T-helper 2 cell treated with Interferon-gamma antibody and Interleukin-4, amounts not matched to agents 5 μg/mL and 100 μg/mL, for 36 hours (primary cell): ENCODE results near the gene FGF14.

Experiments
- DNase-seq: peaks from one replicate; pipeline ENCODE4 v3.0.0; 2021; ENCODE audit warnings: low spot score
- H3K27ac Mint-ChIP-seq: one replicate; pipeline ENCODE4 v1.8.0; 2021; ENCODE audit warnings: mild to moderate bottlenecking, mixed read lengths
- H3K27me3 Mint-ChIP-seq: one replicate; pipeline ENCODE4 v1.8.0; 2021; ENCODE audit warnings: low read depth, mixed read lengths
- H3K36me3 Mint-ChIP-seq: one replicate; pipeline ENCODE4 v1.8.0; 2021; ENCODE audit warnings: low read depth, mixed read lengths
- H3K4me1 Mint-ChIP-seq: one replicate; pipeline ENCODE4 v1.8.0; 2021; ENCODE audit warnings: low read depth, mixed read lengths
- H3K4me3 Mint-ChIP-seq: one replicate; pipeline ENCODE4 v1.8.0; 2022; ENCODE audit warnings: mild to moderate bottlenecking, moderate library complexity, mixed read lengths
- H3K9me3 Mint-ChIP-seq: one replicate; pipeline ENCODE4 v1.8.0; 2021; ENCODE audit warnings: mixed read lengths

FGF14 gene

DNA sequence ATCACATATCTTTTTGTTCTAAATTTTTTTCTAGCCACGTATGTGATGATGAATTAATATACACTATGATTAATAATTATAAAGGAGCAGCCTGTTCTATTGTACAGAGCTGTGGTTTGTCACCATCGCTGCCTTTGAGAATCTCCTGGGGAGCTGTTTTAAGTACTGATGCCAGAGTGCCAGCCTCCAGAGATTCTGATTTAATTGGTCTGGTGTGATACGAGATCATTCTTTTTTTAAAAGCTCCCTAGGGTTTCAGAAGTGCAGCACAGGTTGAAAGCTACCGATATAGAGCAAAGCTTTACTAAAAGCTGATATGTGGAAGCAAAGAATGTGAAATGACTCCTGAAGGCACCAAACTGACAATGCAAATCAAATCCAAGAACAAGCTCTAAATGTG, 634.7 kb downstream of the FGF14 start:
- H3K27me3 Mint-ChIP-seq = no peaks in the 10 kb centered on the region
- no peaks in the 10 kb centered on the region for H3K9me3 Mint-ChIP-seq
- no peak for DNase-seq
- H3K27ac Mint-ChIP-seq = no peak overlapping the region
- no peaks in the 10 kb centered on the region for H3K36me3 Mint-ChIP-seq
- H3K4me1 Mint-ChIP-seq = no peaks in the 10 kb centered on the region
- H3K4me3 Mint-ChIP-seq = no peak overlapping the region

DNA sequence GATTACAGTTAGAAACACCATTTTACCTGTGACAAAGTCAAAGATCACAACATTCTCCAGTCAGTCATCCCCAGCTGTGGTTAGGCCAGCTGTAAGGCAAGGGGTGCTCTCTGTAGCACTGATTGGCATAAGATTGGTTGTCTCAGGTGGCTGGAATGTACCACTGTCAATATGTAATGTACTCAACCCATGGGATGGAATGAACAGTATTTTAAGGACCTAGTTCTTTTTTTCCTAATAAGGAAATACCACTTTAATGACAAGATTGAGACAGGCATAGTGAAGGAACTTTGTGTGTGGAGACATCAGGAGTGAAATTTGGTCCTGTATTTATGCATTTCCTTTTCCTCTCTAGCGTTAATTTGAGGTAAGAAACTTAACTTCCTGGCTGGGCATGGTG, 638.7 kb downstream of the FGF14 start:
- H3K27ac Mint-ChIP-seq = no peak overlapping the region
- H3K27me3 Mint-ChIP-seq = no peaks in the 10 kb centered on the region
- no peak for DNase-seq
- no peaks in the 10 kb centered on the region for H3K9me3 Mint-ChIP-seq
- no peaks in the 10 kb centered on the region for H3K36me3 Mint-ChIP-seq
- no peaks in the 10 kb centered on the region for H3K4me1 Mint-ChIP-seq
- no peak overlapping the region for H3K4me3 Mint-ChIP-seq

DNA sequence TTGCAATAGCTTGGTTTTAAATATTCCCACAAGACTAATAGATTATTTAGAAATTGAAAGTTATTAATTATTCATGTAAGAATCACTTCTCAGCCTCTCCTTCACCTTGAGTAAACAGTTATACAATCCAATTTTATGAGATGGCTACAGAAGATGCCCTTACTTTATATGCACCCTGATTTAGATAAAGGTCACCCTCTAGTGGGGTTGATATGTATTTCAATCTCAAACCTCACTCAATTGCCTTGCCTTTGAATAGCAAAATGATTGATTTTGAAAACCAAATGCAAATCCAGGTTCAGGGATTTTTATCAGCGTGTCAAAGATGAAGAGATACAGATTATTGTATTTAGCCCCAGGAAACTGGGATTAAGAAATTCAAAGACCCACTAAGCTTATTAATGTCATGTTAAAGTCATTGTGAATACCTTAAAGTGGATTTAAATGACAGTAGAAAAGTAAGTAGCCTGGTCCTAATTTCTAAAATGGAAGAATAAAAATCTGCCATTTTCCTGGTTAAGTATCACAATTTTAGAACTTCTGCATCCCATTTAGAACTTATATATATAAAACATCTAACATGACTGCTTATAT, 644.3 kb downstream of the FGF14 start:
- no peak overlapping the region for H3K27ac Mint-ChIP-seq
- no peaks in the 10 kb centered on the region for H3K9me3 Mint-ChIP-seq
- no peaks in the 10 kb centered on the region for H3K36me3 Mint-ChIP-seq
- no peaks in the 10 kb centered on the region for H3K27me3 Mint-ChIP-seq
- H3K4me1 Mint-ChIP-seq = no peaks in the 10 kb centered on the region
- no peak overlapping the region for H3K4me3 Mint-ChIP-seq
- DNase-seq = no peak

DNA sequence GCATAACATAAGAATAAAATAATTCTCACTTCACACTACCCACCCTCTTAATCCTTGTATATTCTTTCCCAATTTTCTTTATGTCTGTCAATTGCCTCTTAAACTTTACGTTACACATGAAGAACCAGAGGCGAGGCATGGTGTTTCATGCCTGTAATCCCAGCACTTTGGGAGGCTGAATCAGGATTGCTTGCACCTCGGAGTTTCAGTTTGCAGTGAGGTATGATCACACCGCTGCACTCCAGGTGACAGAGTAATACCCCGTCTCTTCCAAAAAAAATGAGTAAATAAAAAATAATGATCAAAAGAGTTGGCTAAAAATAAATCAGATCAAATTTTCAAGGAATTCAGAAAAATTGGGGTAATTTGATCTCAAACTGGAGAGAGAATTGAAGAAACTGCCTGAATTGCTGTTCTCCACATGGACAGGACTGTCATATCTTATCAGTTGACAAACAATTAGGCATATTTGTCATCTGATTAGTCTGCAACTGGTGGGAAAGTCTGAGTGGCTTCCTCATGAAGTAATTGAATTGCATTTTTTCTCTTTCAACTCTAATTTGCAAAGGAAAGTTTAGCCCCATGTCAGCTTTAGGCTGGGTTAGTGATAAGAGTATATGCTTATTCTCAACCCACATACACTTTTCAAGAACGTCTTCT, 646.5 kb downstream of the FGF14 start:
- no peaks in the 10 kb centered on the region for H3K4me1 Mint-ChIP-seq
- H3K27ac Mint-ChIP-seq = no peak overlapping the region
- H3K9me3 Mint-ChIP-seq = no peaks in the 10 kb centered on the region
- no peaks in the 10 kb centered on the region for H3K27me3 Mint-ChIP-seq
- no peak overlapping the region for H3K4me3 Mint-ChIP-seq
- DNase-seq = no peak
- H3K36me3 Mint-ChIP-seq = no peaks in the 10 kb centered on the region

DNA sequence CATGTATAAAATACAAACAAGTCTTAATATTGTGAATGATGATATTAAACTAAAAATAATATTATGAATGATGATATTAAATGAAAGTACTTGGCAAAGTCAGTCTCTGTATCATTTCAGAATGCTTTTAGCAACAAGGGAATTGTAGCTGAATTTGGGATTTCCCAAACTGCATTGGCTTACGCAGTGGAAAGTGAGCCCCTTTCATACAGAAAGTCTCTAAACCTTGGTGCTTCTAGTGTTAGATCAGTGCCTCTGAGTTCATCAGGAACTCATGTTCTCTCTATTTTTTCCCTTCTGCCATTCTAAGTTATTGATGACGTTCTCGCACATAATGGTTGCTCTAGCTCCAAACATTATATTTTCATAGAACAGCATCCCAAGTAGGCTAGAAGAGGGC, 649.4 kb downstream of the FGF14 start:
- H3K4me3 Mint-ChIP-seq = no peak overlapping the region
- no peak for DNase-seq
- H3K27me3 Mint-ChIP-seq = no peaks in the 10 kb centered on the region
- H3K27ac Mint-ChIP-seq = no peak overlapping the region
- H3K9me3 Mint-ChIP-seq = no peaks in the 10 kb centered on the region
- no peaks in the 10 kb centered on the region for H3K36me3 Mint-ChIP-seq
- no peaks in the 10 kb centered on the region for H3K4me1 Mint-ChIP-seq

DNA sequence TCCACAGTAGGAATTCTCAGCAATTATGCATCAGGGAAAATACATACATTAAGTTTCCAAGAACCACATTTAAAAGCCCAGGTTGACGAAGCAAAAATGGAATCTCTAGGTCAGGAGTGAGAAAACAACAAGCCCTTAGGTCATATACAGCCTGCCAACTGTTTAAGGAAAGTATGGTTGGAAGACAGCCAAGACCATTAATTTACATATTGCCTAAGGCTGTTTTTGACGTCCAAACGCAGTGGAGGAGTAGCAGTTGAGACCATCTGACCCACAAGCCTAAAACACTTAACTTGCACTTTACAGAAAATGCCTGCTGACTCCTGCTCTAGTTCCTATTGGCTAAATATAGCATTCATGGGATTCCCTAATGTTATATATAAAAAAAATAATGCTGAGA, 650.4 kb downstream of the FGF14 start:
- Mint-ChIP-seq H3K27ac (no peak overlapping the region), H3K27me3 (no peaks in the 10 kb centered on the region), H3K9me3 (no peaks in the 10 kb centered on the region)

DNA sequence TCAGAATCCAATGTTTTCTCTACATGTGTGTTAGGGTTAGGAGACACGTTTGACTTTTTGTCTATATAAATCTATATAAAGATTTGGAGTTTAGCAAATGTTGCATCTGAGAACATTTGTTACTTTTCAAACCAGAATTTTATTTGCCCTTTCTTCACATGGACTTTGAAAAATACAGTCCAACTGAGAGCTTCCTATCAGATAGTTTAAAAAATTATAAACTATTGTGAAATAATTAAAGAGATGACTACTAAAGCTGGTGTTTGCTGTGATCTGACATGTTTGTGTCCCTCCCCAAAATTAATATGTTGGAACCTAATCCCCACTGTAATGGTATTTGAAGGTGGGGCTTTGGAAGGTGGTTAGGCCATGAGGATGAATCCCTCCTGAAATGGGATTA, 652.3 kb downstream of the FGF14 start:
- no peaks in the 10 kb centered on the region for H3K9me3 Mint-ChIP-seq
- H3K36me3 Mint-ChIP-seq = no peaks in the 10 kb centered on the region
- no peaks in the 10 kb centered on the region for H3K4me1 Mint-ChIP-seq
- no peaks in the 10 kb centered on the region for H3K27me3 Mint-ChIP-seq
- H3K27ac Mint-ChIP-seq = no peak overlapping the region
- H3K4me3 Mint-ChIP-seq = no peak overlapping the region
- no peak for DNase-seq

More for the DNA sequence above, 650.4 kb downstream of the FGF14 start:
- Mint-ChIP-seq H3K36me3 (no peaks in the 10 kb centered on the region), H3K4me3 (no peak overlapping the region), H3K4me1 (no peaks in the 10 kb centered on the region)
- DNase-seq = no peak

DNA sequence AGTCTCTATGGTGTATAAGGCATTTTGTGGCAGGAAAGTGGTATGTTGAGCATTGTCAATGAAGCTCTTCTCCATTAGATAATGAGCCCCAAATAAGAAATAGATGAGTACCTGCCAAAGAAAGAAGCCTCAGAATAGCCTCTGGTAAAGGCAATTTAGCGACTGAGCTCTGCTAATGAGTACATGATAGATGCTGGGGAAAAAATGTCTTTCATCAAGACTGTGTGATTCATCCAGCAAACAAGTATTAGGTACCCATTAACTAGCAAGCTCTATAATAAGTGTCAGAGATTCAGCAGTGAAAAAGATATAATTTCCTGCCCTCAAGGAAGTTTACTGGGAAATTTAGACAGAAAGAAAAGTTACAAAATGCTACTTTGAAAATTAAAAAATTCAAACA, 654.8 kb downstream of the FGF14 start:
- Mint-ChIP-seq H3K36me3 (no peaks in the 10 kb centered on the region), H3K4me1 (no peaks in the 10 kb centered on the region), H3K27ac (no peak overlapping the region), H3K4me3 (no peak overlapping the region), H3K27me3 (no peaks in the 10 kb centered on the region), H3K9me3 (no peaks in the 10 kb centered on the region)
- no peak for DNase-seq

DNA sequence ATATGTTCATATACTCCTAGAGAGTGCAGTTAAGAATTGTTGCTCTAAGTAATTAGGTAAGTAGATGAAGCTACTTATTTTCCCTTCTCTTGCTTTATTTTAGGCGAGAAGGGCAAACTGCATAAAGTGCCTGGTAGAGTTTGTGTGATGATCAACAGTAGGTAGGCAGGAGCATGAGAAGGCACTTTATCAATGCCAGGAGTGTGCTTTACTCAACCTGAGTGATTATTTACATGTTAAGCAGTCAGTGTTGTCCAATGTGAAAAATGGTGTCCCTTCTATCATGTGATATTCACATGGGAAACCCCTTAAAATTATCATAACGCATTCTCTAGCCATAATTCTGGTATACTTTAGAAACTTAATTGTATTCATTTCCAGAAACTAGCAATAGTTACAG, 655.3 kb downstream of the FGF14 start:
- Mint-ChIP-seq H3K4me1 (no peaks in the 10 kb centered on the region), H3K27me3 (no peaks in the 10 kb centered on the region), H3K4me3 (no peak overlapping the region), H3K9me3 (no peaks in the 10 kb centered on the region), H3K36me3 (no peaks in the 10 kb centered on the region), H3K27ac (no peak overlapping the region)
- no peak for DNase-seq

DNA sequence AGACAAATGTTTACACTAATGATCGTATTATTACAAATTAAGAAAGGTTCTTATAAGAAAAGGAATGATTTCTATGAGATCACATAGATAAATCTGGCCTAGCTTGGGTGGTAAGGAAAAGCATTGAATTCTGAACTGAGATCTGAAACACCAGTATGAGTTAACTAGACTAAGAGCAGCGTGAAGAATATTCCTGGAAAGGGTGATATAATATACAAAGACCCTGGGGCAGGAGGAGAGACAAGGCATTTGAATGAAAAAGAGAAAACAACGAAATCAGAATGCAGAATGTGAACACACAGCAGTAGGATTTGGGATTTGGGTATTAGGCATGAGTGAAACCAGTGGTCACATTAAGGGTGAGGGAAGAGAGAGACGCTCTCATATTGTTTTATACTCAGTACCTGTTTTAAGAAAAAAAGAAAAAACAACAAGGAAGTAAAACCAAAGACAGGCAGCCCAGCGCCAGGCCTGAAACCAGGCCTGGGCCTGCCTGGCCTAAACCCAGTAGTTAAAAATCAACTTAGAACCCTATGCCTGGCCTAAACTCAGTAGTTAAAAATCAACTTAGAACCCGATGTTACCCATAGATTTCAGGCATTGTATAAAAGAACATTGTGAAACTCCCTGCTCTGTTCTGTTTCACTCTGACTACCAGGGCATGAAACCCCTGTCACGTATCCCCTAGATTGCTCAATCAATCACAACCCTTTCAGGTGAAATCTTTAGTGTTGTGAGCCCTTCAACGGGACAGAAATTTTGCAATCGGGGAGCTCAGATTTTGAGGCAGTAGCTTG, 662.3 kb downstream of the FGF14 start:
- Mint-ChIP-seq H3K4me1 (no peaks in the 10 kb centered on the region), H3K27me3 (no peaks in the 10 kb centered on the region)

DNA sequence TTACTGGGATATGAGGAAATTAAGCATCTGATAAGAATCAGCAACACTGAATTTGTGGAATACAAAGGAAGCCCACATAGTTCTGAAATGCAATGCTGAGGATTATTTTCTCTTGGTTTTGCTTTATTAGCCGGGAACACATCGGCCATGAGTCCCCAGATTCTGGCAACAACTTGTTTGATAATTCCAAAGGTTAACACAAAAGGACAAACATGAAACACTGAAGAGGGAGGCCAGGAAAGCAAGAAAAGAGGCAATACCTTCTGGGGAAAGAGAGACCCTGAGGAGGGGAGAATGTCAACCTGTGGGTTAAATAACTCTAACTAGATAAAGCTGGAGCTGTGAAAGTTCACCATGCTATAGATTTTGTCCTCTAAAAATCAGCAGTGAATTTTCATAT, 663.5 kb downstream of the FGF14 start:
- DNase-seq = no peak
- Mint-ChIP-seq H3K36me3 (no peaks in the 10 kb centered on the region), H3K27me3 (no peaks in the 10 kb centered on the region), H3K4me3 (no peak overlapping the region), H3K9me3 (no peaks in the 10 kb centered on the region), H3K4me1 (no peaks in the 10 kb centered on the region), H3K27ac (no peak overlapping the region)

More for the DNA sequence above, 662.3 kb downstream of the FGF14 start:
- DNase-seq = no peak
- no peaks in the 10 kb centered on the region for H3K36me3 Mint-ChIP-seq
- no peak overlapping the region for H3K4me3 Mint-ChIP-seq
- H3K27ac Mint-ChIP-seq = no peak overlapping the region
- H3K9me3 Mint-ChIP-seq = no peaks in the 10 kb centered on the region

DNA sequence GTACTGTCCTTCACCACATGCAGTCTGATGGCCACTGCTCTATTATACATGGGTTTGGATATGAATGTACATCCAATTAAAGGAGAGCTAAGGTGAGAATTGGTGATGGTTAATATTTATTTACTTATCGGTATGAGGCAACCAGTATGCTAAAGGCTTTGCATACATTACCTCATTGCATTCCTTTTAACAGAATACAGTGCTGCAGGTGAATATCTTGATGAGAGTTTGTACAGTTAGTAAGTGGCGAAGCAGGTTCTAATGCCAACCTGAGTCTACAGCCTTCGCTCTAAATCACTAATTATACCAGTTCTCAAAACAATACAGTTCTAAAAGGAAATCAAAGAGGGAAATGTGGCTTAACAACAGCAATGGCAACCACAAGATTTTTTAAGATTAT, 665.3 kb downstream of the FGF14 start:
- H3K27me3 Mint-ChIP-seq = no peaks in the 10 kb centered on the region
- no peaks in the 10 kb centered on the region for H3K4me1 Mint-ChIP-seq
- H3K36me3 Mint-ChIP-seq = no peaks in the 10 kb centered on the region
- H3K4me3 Mint-ChIP-seq = no peak overlapping the region
- no peak for DNase-seq
- H3K9me3 Mint-ChIP-seq = no peaks in the 10 kb centered on the region
- no peak overlapping the region for H3K27ac Mint-ChIP-seq

DNA sequence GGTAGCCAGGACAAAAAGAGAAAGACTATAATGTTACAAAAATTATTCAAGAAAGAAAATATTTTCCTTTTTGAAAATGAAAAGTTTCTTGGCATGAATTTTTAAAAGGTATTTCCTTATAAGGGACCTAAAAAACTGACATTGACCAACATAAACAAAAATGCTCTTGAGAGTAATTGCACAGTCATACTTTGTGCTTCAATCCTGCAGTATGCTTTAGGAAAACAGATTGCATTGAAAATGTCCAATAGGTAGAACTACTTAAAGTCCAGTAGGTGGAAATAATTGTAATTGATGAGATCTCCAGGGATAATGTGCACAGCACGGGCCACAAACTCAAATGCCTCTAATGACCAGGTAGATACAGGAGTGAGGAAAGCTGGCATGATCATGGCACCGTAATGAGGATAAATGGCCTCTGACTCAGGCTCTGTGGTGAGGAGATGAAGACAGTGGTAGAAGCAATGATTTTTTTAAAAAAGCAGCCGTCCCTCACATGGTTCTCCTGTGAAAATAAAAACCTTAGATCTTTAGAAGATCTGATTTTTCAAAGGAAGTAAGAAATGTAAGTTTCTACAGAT, 671.3 kb downstream of the FGF14 start:
- H3K27me3 Mint-ChIP-seq = no peaks in the 10 kb centered on the region
- no peak overlapping the region for H3K4me3 Mint-ChIP-seq
- no peaks in the 10 kb centered on the region for H3K4me1 Mint-ChIP-seq
- H3K27ac Mint-ChIP-seq = no peak overlapping the region
- DNase-seq = no peak
- H3K36me3 Mint-ChIP-seq = no peaks in the 10 kb centered on the region
- H3K9me3 Mint-ChIP-seq = no peaks in the 10 kb centered on the region

DNA sequence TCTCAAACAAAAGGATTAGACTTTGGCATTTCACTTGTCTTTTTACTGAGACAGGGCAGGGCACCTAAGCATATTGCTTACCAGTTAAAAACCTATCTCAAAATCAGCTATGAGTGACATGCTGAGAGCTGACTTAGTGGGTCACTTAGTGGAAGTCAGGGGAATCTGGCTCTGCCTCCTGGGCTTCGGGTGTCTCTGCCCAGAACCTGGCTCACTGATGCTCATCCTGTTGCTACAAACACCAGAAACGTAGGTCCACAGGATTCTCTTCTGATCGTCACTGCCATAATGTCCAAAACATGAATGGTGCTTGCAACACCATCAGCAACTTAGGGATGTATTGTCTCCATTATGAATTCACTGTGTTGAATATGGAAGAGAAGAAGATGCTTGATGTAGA, 673.2 kb downstream of the FGF14 start:
- Mint-ChIP-seq H3K9me3 (no peaks in the 10 kb centered on the region), H3K27me3 (no peaks in the 10 kb centered on the region), H3K36me3 (no peaks in the 10 kb centered on the region), H3K4me3 (no peak overlapping the region), H3K4me1 (no peaks in the 10 kb centered on the region), H3K27ac (no peak overlapping the region)
- no peak for DNase-seq
